GM12872 (cell line): Measurements from ENCODE around the gene CTNNA3.

Experiments
- TF ChIP-seq, protein P1 (sequence below): IDR thresholded peaks from 3 replicates; pipeline ENCODE4 v1.5.1; 2011; ENCODE audit warnings: low read depth, mild to moderate bottlenecking, low read length, moderate library complexity; ENCODE audit not compliant: insufficient read depth

The CTNNA3 gene

DNA sequence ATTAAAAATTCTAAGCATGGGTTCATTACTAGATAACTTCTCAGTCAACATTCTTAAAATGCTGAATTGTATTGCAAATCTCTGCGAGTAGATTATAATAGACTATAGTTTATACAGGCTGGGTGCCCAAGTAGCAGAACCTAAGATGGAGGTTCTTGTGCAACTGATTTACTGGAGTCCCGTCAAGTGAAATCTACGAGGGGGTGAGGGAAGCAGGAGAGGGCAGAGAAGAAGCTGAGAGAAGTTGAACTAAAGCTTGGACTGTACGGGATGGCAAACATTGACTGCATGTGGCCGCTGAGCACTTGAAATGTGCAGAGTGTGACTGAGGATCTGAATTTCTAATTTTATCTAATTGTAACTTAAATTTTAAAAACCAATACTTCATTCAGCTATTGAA is 124.5 kb downstream of the CTNNA3 start:
- TF ChIP-seq, protein P1, sequence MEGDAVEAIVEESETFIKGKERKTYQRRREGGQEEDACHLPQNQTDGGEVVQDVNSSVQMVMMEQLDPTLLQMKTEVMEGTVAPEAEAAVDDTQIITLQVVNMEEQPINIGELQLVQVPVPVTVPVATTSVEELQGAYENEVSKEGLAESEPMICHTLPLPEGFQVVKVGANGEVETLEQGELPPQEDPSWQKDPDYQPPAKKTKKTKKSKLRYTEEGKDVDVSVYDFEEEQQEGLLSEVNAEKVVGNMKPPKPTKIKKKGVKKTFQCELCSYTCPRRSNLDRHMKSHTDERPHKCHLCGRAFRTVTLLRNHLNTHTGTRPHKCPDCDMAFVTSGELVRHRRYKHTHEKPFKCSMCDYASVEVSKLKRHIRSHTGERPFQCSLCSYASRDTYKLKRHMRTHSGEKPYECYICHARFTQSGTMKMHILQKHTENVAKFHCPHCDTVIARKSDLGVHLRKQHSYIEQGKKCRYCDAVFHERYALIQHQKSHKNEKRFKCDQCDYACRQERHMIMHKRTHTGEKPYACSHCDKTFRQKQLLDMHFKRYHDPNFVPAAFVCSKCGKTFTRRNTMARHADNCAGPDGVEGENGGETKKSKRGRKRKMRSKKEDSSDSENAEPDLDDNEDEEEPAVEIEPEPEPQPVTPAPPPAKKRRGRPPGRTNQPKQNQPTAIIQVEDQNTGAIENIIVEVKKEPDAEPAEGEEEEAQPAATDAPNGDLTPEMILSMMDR: no peak

DNA sequence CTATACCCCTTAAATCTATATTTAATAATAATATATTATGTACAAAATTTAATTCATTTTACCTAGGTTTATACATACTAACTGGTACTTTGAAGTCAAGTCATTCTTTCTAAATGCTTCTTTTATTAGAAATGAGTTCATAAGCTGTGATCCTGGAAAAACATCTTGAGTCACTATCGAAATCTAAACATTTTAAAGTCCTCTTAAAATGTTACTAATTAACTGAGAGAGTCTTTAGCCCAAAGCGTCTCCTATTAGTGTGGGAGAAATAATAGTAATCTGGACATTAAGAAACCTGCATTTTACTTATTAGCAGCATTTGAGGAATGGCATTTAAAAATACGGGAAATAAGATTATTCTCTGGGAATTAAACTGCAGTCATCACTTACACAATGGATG is 142.7 kb downstream of the CTNNA3 start:
- TF ChIP-seq, protein P1: no peak

DNA sequence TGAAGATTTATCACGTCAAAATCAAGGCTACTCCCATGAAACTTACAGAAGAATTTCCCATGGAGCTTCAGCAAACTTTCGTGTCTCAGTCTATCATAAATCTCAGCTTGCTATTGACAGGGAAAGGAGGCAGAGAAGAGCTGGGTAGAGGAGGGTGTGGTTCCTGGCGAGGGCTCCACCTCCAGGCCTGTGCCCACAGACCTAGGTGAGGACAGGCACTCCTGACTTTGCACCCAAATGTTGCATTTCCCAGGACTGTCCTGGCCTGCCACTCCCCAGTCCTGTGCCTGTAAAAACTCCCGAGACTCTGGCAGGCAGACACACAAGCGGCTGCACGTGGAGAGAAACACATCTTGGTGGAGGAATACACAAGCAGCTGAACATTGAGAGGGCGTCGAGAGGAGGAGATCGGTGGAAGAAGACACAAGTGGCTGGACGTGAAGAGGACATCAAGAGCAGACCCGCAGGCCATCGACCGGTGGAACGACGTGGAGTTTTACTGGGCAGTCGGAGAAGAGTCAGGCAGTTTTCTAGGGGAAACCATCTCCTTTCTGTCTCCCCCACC is 145.1 kb downstream of the CTNNA3 start:
- TF ChIP-seq, protein P1: no peak

DNA sequence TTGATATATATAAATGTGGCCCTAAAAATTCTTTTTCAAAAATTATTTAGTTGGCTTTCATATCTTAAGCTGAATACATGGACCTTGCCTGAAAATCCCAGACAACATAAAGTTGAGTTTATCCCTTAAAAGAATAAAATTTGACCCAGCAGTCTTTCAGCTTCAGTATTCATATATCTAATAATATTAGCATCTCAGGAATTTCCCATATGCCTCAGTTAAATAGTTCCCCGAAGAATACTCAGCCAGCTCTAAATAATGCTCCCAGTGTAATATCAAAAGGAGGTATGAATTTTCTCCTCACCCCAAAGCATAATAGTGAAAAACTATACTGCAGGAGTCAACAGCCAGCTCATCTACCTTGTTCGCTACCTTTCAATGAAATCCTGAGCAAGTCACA is 145.9 kb downstream of the CTNNA3 start:
- TF ChIP-seq, protein P1: no peak

DNA sequence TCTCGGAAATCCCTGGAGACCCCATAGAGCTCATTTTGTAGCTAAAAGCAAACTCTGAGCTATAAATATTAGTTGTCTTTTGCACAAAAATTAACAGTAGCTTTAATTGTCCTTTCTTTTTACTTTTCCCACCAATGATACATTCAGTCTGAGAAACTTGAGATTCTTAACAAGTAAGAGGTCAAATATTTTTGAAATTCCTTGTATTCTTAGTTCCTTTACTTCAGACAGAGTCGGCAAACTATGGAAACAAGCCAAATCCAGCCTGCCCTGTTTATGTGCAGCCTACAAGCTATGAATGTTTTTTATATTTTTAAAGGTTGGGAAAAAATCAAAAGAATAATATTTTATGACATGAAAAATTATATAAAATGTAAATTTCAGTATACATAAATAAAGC is 146.6 kb downstream of the CTNNA3 start:
- TF ChIP-seq, protein P1: no peak

DNA sequence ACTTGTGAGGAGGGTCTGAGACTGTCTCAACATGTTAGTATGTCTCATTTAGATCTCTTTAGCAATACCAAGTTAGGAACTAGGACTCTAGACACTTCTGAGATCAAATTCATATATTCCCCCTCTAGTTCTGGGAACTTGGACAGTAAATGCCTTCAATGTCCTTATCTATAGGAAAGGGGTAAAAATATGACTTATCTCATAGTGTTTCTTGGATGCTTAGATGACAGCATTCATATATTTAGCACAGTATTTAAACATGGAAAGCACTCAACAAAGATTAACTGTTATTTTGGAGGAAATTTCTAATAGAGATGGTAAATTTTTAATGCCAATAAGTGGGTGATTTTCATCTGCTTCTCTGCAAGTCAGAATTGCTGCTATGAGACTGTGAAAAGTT is 154.6 kb downstream of the CTNNA3 start:
- TF ChIP-seq, protein P1: no peak

DNA sequence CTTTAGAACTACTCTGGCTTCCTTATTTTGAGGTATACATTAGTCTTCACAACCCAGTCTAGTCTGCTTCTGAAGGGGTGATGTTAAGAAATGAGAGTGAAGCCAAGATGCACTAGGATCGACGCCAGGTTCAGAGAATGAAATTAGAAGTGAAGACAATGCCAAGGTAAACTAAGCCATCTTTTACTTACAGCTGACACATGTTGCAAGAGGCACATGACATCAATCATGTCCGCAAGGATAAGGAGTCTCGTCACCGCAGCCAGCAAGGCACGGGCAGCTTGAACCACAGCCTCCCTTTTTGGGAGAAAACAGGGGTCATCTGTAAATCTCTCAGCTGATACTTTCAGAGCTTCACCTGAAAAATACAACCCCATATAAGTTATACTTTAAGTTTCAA is 156.7 kb downstream of the CTNNA3 start:
- TF ChIP-seq, protein P1: no peak
